GM19452 (cell line): Measurements from ENCODE around the gene ADAMTS19.

Experiments
- ATAC-seq: cut with Tn5 transposase; IDR thresholded peaks from one replicate; pipeline ENCODE4 v1.9.1; 2021; ENCODE audit not compliant: unreplicated experiment

The ADAMTS19 gene

DNA sequence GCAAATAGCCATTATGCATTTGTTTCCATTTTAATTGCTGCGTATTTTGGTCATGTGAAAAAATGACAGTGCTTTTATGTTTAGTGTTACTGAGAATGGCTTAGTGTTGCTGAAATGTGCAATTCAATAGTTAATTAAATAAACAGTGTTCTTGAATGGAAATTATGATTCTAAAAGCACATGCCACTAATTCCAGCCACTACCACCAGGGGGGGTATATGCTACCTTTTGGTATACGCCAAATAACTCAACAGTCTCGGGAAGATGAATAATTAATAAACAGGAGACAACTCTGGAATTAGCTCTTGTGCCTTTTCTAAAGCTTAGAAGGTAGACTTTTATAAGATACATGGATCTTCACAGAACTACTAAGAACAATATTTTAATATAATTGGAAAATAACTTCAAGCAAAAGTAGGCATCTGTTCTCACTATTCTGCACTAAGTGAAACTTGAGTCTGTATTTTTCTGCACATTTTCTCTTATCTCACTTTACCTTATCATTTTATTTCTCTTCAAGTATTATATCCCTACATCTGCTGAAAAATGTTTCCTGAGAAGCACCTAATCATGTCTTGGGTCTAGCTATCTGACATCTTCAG lies 204.3 kb downstream of the ADAMTS19 start:
- ATAC-seq = peak; percentile 72

DNA sequence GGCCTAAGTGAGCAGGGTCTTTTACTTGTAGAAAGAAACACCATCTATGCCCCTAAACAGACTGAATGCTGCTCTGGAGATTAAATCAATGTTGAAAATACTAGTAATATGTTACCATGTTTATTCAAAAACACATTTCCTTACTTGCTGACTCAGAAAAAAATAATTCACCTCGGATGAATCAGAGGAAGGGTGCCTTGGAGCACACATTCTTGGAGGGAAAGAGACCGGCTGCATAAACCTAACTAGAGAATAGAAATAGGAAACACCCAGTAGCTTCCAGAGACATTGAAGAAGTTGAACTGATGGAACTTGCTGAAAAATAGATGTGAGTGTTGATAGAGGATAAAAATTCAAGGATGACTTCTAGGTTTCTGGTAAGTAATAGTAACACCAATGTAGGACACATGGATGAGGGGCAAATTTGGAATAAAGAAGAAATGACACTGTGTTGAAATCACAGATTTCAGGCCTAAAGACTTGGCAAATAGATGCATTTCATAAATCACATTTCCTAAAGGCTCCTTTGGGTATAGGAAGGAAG lies 210.9 kb downstream of the ADAMTS19 start:
- no peak for ATAC-seq

DNA sequence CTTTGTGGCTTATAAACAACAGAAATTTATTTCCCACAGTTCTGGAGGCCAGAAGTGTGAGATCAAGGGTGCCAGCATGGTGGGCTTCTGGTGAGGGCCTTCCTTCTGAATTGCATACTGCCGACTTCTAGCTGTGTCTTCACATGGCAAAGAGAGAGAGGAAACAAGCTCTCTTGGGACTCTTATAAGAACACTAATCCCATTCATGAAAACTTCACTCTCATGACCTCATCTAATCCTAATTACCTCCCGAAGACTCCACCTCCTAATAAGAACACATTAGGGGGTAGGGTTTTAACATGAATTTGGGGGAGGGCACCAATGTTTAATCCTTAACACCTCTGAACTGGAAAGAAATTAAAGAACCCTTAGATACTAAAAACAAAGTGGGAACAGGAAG lies 211.9 kb downstream of the ADAMTS19 start:
- no peak for ATAC-seq

DNA sequence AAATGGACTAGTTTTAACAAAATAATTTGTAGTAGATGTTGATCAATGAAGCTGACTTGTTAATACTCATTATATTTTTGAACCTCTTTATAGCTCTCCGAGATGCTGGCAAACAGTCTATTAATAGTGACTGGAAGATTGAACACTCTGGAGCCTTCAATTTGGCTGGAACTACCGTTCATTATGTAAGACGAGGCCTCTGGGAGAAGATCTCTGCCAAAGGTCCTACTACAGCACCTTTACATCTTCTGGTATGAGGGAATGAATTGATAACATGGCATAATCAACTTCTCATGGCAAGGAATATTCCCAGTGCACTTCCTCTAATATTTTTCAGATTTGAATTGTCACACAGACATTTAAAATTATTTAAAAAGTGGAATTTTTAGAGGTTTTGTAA lies 219.6 kb downstream of the ADAMTS19 start:
- no peak for ATAC-seq

DNA sequence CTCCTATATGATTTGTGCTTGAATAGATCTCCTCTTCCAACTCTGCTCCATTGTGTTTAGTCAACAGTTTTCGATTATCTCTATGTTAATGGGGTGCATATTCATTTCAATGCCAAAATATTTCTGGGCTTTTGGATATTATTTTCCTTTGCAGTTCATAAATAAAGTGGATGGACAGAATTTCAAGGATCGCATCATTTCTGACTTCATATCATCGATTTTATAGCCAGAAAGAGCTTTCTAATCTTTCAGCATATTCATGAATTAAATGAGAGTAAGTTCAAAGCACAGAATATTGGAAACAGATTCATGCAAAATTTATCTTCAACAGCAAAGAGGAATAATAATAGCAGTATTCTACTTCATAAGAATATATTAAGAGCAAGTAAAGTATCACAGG lies 227.8 kb downstream of the ADAMTS19 start:
- no peak for ATAC-seq

DNA sequence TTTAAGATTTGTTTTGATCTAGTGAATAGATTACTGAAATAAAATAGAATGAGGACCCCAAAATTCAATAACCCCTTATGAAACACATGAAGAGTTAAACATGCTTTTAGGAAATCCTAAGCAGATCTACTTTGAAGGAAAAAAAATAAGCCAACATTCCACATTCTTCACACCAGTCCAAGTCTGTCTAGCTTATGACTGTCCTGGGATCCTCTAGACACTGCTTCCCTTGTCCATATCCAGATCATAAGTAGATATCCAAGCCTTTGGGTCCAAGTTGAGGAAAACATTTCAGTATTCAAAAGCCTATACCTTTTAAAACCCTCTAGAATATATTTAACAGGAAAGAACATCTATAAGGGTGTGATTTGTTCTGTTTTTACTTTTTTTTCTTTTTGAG lies 228.9 kb downstream of the ADAMTS19 start:
- ATAC-seq = no peak

DNA sequence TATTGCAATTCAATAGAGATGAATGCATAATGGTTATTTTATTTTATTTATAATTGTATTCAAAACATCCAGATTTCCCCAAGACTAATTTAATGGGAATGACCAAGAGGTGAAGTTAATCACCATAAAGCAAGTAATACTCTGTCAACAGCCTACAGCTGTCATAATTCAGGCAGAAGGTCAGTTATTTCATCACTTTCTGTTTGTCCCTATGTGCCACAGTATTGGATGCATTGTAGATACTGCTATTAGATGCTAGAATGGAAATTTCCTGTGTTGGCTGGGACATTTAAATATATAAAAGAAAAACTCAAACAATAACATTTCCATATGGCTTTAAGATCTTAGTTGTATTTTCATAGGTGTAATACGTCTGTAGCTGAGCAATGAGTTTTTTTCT lies 231.1 kb downstream of the ADAMTS19 start:
- ATAC-seq = no peak

DNA sequence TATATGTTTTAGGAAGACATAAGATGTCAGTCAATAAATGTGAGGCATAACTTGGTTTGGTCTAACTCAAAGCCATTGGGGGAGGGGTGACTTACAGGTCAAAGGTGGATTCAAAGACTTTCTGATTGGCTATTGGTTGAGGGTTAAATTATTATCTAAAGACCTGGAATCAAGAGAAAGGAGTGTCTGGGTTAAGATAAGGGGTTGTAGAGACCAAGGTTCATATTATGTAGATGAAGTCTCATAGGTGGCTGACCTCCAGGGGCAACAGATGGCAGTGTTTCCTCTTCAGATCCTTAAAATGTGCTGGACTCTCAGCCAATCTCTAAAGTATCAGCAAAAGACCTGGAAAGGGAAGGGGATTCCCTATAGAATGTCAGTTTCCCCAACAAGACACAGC lies 236.5 kb downstream of the ADAMTS19 start:
- no peak for ATAC-seq

DNA sequence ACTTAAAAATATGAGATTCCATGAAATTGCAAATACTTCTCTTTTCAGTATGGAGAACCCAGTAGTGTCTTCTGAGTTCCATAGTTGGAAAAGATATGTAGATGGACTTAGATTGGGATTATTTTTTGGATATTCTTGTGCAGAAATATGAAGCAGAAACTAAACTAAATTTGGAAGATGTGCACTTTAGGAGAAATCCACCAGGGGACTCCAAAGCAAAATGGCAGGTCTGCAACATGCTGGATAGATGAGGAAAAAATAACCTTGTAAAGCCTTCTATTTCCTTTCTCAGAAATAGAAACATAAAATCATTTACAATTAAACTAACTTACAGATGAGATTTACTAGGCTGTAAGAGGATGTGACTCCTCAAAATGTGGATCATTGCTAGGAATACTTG lies 238.6 kb downstream of the ADAMTS19 start:
- ATAC-seq = no peak

DNA sequence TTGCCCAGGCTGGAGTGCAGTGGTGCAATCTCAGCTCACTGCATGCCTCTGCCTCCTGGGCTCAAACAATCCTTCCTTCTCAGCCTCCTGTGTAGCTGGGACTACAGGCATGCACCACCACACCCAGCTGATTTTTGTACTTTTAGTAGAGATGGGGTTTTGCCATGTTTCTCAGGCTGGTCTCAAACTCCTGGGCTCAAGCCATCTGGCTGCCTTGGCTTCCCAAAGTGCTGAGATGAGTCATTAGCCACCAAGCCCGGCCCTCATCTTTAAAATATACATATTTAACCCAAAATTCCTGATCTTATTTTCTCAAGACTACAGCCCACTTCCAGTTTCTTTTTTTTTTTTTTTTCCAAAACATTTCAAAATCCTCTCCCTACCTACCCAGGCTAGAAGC lies 256.1 kb downstream of the ADAMTS19 start:
- no peak for ATAC-seq

DNA sequence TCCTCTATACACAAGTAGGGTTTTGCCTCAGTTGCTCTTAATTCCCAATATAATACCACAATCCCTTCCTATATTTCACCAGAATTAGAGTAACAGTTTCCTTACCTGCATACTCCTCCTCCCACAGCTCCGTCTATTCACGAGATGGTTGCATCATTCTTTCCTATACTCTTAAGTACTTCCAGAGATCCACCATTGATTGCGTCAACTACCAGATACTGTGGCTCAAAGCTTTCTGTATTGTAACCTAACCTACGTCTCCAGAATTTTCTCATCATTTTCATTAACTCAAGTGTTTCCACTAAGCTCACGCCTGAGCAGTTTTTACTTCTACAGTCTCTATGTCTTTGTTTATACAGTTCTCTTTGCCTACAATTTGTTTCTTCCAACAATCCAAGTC lies 256.6 kb downstream of the ADAMTS19 start:
- ATAC-seq = no peak

DNA sequence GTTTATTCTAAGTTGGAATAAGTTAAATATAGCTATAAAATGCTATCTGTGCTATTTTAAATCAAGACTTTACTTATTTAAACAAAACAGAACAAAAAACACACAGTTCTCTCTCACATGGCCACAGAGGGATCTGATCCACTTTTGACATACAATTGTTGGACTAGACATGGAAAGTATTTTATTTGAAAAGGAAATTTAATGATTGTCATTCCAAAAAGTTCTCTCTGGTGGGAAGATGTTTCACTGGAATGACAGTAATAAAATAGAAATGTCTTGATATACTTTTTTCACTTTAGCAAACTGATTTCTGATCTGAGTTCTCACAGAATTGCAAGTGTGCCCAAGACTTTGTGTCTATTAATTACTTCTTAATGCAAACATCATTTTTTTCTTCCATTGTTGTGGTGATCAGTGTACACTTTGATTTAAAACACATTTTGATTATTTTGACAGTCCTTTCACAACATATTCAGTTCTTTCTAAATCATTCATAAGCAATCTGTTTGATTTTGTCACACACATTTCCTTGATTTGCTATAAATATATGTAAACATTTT lies 257.7 kb downstream of the ADAMTS19 start:
- ATAC-seq = no peak

DNA sequence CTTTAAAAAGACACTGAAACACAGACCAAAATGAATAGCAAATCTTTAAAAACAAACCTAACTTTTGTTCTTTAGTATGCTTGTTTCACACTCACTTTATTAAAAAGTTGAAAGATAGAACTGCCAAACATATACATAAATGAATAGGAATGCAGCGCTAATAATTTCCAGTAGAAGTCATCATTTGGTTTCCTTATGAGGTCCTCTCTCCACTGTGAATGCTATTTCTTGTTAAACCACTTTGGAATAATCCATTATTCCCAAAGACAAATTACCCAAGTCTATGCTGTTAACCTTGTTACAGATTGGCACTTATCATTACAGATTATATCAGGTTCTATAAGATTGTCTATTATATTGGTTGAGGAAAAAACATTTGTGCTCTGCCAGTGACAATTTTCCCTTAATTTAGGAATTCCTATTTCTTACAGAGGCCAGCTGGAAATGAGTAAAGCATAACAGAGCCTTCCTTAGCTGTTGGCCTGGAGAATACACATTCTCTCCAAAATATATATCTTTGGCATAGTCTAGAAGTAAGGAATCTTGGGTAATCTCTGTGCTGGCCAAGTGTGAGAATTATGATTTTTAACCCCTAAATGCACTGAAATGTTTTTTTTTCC lies 258.5 kb downstream of the ADAMTS19 start:
- no peak for ATAC-seq

DNA sequence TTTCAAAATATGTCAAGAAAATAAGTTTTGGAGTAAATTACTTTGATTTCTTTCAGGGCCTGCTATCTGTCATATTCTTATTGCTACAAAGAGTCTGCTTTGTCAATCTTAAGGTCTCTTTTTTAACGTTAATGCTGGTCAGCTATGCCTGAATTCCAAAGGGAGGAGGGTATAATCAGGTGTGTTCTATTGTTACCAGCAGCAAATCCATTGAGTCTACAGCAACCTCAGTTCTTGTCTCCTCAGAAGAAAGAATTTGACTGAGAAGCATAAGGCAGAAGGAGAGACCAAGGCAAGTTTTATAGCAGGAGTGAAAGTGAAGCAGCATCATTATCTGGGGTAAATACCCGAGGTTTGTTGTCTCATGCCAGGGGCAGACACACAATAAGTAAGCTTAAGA lies 264.1 kb downstream of the ADAMTS19 start:
- no peak for ATAC-seq

DNA sequence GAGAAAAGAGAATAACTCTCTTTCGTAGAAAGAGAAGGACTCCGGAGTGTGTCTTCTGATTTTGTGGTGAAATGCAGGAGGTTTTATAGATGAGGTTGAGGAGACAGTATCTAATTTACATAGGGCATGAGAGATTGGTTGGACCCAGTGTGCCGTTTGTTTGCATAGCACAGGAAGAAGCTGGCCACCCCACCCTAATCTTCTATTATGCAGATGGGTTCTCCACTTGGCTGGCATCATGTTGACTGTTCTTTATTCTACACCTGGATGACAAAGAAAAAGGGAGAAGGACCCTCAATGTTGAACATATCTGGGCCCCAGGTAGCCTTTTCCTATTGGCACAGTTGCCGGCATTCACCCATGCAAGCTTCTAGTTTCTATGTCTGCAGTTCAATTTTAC lies 264.5 kb downstream of the ADAMTS19 start:
- no peak for ATAC-seq

DNA sequence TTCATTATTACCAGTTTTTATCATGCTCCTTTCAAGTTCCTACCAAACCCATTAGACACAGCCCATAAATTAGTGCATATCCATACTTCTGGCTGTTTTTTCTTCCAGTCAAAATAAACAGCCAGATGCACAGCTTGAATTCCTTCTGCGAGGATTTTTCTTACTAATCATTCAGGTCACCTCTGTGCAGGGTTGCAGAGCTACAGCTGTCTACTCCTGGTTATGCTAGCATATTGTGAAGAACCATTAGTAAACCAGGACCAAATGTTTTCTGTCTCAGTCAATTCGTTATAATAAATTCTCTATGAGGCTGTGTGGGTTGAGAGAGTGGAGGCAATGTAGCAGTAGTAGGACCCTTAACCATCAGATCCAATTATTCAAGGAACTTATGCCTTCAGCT lies 279.7 kb downstream of the ADAMTS19 start:
- ATAC-seq = no peak

DNA sequence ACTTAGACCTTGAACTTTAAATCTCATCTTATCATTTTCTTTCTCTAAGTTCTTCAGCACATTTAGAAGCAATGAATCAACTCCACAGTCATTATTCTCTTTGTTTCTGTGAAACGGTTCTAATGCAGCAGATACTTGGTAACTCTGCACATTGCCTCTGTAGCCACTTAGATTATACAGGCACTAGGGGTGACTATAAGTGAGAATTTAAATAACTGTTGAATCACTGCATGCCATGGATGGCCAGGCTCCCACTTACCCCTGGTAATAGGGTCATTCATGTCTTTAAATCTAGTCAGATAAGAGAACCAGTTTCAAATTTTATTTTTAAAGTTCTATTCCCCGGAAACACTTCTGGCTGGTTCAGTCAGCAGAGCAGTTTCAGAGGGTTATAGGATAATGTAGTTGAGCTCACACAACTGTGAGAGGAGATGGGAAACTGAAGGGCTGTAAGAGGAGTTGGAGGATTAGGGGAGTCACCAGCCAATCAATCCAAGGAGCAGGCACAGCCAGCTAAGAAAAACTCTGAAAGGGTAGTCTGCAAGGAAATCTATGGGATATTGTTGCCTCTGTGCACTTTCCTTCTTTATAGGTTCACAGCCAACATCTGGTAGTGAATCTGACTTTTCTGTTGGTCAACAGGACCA lies 283.6 kb downstream of the ADAMTS19 start:
- no peak for ATAC-seq

DNA sequence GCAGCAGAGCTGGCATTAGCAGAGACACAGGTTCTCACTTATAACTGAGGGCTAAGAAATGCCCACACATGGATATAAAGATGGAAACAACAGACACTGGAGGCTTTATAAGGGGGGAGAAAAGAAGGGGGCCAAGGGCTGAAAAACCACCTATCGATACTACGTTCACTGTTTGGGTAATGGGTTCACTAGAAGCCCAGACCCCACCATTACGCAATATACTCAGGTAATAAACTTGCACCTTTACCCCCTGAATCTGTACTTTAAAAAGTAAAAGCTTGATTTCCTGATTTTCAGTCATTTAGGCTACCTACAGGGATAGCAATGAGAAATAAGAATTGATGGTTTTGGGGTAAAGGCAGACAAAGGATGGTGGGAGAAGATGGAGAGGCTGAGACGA lies 285.9 kb downstream of the ADAMTS19 start:
- no peak for ATAC-seq

DNA sequence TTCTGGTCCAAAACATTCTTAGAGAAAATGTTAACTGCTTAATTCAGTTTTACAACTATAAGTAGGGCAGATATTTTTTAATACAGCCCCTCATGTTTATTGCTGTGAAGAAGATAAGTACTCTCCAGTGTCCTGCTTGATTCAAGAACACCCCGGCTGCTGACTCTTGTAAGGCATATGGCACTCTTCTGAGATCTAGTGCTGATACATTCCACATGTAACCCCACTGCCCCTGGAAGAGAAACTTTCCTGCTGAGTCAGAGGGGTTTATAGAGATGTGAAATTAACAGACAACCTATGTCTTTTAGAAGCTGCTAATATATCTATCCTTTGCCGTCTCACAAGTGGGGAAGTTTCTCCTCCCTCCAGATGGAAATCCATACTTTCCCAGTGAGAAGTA lies 286.8 kb downstream of the ADAMTS19 start:
- no peak for ATAC-seq

DNA sequence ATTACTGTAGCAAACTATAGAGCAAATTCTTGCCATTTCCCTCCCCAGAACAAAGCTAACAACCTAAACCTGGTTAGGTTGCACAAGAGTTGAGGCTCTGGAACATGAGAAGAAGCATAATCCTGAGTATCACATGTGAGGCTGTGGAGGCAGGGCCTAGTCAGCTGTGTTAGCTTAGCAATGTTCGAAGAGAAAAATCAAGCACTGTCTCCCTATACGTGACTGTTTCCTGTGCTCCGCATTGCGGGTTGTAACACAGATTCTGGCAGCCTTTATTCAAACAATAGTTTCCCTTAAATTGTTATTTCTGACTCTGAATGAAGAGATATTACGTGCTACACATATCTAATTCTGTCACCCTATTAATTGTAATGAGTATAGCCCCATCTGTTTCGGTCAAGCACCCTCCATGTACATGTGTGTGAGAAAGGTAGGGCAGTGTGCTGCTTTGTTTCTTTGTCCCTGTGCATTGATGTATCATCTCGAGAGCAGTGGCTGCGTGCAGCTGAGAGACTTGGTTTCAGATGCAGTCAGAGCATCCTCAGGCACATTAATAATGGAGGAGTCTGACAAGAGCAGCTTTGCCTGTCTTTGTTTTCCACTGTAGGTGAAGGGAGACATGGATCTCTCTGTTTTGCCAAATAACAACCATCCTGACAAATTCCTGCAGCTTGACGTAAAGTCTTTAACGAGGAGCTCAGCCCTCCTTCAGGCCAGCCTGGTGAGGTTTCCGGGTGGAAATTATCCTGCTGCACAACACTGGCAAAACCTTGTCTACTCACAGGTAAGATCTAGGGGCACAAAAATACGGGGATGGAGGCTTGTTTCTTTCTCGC lies 287.7 kb downstream of the ADAMTS19 start, which contains the start of gene MINAR2:
Gene MINAR2, plus strand, starts transcription at position 523 of the 836 bp plus-strand sequence. Its CDS starts 97 bp downstream, at position 620.
- ATAC-seq = no peak
